22Rv1 (cell line): ENCODE measurements around the gene SPON2.
A peak's percentile ranks its signal among the peaks of the same experiment; 100 is the strongest.

ENCODE experiments used
- CTCF ChIP-seq: fragments of 450-650 bp; IDR thresholded peaks from 2 replicates; pipeline ENCODE4 v1.5.1; 2017; ENCODE audit warnings: mild to moderate bottlenecking
- ZFX ChIP-seq: fragments of 450-650 bp; IDR thresholded peaks from 2 replicates; pipeline ENCODE4 v1.6.1; 2017; ENCODE audit warnings: antibody characterized with exemption, borderline replicate concordance

- TF ChIP-seq CTCF (peak; percentile 37), ZFX (no peak)
Measured at GRCh38 chr4:1171311-1172227, 814 bp downstream of the SPON2 start.
